GM19043 (cell line): Measurements from ENCODE around the gene RAE1.

ENCODE experiments used
- ATAC-seq: cut with Tn5 transposase; IDR thresholded peaks from one replicate; pipeline ENCODE4 v1.9.1; 2021; ENCODE audit warnings: low read depth; ENCODE audit not compliant: unreplicated experiment

RAE1 gene

DNA sequence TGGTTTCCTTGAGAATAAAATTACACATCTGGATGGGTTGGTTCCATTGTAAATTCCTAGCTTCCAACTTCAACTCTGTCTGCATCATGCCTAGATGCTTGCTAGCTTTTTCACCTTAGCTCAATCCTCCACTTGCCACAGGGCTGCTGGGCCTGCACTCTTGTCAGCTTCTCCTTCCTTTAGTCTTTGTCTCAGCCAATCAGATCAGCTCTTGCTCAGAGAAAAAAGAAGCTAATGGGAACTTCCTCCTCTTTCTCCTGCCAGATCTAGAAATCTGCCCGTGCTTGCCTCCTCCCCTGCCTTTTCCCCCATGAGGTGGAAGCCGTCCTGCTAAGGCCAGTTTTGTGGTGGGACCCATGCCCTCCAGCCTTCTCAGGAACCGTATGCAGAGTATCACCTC, 18.5 kb downstream of the RAE1 start:
- ATAC-seq = no peak

DNA sequence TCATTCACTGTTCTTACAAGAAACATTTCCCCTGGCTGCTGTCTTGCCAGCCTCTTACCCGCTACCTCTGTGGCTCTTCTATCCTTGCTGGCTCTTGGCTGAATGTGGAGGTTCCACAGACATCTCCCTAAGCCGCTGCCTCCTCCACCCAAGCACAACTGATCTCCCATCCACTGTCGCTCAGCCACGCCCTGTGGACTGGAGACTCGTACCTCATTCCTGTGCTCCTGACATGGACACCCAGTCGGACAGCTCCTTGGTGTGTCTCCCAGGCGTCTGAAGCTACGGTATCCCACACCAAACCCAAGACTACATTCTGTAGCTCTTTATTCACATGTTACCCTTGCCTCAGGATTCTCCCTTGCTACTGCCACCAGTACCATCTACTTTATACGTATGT, 19.3 kb downstream of the RAE1 start:
- ATAC-seq = no peak

DNA sequence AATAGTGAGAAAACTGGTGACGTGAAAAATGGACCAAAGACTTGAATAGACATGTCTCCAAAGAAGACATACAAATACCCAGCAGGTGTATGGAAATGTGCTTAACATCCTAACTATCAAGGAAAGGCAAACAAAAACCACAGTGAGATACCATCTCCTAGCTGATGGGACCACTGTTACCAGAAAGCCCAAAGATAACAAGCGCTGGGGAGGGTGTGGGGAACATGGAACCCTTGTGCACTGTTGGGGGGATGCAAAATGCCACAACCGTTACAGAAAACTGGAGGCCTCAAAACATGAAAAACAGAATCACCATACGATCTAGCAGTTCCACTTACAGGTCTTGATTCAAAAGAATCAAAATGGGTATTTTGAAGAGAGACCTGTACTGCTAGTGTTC, 20.3 kb downstream of the RAE1 start:
- ATAC-seq = no peak

DNA sequence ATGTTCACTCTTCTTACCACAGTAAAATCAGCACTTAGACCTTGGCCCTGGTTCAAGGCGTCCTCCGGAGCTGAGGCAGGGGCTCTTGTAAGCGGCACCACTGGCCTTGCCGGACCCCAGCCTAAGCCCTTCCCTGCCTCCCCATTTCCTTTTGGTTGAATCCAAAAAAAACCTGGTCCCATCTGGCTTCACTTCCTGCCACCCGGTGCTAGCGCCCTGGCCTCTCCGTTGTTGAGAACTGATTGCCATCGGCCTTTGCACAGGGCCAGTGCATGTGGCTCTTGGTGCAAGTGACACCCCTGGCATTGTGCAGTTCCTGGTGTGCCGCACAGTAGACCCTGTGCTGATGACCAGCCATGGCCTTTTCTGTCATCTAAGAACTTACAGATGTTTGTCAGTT, 21.1 kb downstream of the RAE1 start:
- no peak for ATAC-seq

DNA sequence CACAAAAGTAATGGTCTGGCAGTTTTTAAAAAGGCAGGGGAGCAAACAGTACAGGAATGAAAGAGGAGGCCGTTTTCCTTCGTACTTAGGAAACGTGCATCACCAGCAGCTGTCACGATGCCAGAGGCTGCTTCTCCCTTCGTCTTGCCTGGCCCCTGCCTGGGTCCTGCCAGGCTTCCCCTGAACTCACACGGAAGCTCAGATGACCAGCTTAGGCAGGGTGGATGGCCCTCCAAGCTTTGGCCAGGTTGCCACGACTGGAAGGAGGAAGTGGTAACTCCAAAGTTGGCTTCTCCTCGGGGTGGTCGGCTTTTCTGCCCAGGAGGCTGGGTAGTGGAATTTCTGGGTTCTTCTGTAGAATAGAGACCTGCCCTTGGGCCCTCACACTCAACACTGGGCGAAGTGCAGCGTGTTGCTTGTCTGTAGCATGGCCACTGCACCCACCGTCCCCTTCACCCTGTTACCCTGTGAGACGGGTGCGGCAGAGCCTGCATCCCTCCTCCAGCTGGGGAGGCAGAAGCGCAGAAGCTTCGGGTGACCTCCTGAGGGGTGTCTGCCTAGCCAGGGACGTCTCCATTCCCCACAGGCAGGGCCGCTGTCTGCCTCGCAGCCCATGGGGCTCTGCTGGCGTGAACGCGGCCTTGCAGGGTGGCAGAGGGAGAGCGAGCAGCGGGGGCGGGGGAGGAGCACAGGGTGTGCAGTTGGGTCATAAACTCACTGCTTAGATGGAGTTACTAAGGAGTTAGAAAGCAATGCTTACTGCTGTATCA, 21.7 kb downstream of the RAE1 start:
- ATAC-seq = no peak

DNA sequence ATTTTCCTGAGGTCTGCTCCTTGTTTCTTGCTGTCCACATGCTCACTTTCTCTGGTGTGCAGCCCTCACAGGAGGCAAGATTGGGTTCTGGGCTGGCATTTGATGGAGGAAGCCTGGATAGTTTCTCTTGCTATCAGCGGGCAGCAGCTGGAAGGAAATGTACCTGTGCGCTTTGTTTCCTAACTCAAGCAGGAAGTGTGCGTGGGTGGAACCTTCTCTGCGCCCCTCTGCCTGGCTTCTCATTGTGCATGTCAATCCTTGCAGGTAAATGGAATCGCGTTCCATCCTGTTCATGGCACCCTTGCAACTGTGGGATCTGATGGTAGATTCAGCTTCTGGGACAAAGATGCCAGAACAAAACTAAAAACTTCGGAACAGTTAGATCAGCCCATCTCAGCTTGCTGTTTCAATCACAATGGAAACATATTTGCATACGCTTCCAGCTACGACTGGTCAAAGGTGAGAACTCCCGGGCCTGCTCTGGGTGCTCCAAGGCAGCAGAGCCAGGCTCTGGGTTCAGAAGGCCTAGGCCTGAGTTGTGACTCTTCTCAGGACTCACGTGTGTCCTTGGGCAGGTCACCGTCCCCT, 23.4 kb downstream of the RAE1 start:
- no peak for ATAC-seq

DNA sequence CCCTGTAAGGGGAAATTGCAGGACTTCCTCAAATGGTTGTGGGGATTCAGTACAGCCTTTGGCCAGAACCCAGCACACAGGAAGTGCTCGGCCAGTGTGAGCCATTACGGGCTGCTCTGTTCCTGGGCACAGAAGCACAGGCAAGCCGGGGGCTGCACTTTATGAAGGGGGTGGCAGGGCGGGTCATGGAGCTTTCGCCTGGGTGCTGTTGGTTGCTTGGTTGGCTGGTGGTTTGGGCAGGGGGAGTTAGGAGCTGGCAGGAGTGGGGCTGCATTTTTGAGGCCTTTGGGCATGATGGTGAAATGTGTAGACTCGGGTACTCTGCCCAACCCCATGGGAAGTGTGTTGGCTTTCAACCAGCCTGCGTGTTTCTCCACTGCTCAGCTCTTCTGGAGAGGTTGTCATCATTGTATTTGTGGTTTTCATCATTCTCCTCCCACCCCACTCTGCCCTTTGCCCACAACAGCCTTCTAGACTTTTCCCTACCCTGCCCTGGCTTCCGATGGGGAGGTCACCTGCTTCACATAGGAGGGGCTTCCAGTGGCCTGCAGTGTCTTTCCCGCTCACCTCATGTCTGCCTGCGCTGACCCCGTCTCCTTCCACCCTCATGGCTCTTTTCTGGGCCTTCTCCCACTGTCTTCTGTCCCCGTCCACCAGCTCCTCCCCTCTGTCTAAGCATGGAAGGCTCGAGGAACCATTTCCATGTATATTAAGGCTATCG, 24.0 kb downstream of the RAE1 start:
- no peak for ATAC-seq

DNA sequence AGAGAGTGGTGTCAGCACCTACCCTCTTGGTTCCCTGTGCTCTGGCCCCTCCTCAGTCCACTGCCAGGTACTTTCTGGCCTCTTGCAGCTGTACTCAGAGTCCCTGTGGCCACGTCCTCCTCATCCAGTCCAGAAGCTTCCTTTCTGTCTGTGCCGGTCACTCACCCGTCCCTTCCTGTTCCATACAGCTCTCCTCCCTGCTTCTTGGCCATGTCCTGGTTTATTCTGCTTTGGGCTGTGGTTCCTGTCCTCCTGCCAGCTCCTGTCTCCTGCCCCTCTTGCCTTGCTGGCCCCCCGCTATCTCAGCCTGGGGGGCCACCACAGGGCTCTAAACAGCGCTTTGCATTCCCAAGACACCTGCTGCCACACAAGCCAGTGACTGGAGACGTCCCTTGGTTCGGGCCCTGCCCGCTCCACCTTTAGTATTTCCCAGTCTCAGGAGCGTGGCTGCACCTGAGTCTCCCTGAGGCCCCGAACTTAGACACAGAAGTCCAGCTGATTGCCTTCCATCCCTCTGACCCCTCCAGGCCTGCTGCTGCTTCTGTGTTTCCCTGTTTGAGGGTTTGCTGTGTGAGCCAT, 24.7 kb downstream of the RAE1 start:
- ATAC-seq = no peak

DNA sequence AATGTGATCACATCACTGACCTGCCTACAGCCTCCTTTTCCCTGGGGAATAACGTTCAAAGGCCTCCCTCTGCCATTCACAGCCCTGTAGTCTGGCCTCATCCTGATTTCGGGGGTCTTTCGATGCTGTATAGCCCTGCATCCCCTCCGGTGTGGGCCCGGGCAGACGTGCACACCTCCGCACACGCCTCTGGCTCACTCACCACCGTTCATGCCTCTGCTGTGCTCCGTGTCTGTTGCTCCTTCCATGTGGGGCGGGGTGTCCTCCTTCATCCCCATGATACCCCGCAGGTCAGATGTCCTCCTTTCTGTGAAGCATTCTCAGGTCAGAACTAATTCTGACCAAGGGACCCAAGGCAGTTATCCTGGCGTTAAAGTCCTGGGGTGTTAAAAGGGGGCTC, 26.3 kb downstream of the RAE1 start:
- ATAC-seq = no peak

DNA sequence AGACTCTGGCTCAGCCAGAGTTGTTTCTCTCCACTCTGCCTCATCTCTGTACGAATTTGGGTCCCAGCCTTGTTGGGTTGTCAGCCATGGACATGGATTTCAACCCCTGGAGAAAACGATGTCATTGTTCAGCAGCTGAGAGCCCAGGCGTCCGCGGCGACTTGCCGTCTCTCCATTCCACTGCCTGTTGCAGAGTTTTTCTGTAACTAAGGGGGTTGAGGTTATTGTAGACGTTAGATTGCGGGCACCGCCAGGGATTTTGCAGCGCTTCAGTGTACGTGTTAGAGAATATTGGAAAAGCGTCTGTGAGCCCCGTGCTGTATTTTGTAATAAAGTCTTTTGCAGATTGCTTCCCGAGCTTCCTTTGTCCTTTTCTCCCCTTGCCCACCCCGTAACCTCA, 27.1 kb downstream of the RAE1 start:
- ATAC-seq = no peak

DNA sequence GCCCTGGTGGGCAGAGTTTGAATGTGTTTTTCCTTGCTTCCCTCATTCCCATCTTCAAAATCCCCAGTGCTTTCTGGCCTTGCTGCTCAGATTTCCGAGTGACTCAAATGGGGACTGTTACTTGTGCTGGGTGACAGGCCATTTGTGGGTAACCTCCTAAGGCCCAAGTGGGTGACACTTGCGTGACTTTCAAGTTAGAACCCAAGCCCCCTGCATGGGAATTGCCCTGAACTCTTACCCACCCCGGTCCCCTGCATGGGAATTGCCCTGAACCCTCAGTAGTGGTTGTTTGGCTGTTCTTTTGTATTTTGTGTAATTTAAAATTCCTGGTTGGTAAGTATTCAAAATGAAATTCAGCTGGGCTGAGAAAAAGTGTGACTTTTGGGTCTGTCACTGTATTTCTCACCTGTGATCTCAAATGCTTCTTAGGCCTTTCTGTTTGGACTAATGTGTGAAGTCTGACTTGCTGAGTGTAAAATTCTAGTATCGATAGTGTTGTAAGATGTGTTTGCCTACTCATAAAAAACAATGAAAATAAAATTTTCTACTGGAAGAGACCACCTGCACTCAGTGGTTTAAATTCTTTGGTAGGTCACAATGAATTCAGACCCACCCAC, 27.7 kb downstream of the RAE1 start:
- ATAC-seq = no peak

DNA sequence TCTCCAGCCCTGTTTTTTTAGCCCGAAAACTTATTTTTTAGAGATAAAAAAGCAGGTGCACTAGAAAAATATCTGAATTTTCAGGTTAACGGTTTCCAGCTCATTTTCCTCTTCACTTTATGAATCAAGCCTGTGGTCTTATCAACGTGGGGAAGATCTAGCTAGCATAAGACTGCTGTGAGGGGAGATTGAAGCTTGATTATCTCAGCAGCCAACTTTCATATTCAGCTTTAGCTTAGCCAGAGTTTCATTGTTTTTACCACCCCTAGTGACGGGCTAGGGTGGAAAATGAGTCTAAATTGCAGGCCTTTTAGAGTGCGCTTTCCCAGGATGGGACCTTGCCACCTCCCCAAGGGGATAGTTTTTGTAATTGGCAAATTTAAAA, 28.2 kb downstream of the RAE1 start:
- ATAC-seq = no peak

DNA sequence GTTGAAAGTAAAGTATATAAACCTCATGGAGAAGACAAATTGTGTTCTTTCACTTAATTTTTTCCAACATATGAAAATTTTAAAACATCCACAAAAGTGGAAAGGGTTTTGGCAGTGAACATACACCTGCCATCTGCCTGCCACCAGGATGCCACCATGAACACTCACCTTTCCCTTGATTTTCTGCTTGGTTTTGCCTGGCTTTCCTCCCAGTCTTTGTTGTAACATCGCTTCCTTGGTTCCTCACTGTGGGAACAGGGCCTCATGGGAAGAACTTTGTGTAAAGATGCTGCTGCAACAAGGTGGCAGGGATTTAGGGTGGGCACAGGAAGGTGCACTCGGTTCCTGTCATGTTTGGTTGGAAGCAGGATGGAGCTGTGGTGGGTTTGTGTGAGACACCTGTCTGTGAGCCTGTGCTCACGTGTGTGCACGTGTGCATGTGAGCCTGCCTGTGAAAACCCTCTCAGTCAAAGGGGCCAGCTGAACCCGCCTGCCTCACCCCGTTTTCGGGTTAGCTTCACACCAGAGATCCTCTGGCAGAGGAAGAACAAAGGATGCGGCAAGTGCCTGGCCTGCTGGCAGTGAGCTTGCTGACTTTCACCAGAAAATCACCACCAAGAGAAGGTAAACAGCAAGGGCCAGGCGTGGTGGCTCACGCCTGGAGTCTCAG, 29.2 kb downstream of the RAE1 start:
- no peak for ATAC-seq

DNA sequence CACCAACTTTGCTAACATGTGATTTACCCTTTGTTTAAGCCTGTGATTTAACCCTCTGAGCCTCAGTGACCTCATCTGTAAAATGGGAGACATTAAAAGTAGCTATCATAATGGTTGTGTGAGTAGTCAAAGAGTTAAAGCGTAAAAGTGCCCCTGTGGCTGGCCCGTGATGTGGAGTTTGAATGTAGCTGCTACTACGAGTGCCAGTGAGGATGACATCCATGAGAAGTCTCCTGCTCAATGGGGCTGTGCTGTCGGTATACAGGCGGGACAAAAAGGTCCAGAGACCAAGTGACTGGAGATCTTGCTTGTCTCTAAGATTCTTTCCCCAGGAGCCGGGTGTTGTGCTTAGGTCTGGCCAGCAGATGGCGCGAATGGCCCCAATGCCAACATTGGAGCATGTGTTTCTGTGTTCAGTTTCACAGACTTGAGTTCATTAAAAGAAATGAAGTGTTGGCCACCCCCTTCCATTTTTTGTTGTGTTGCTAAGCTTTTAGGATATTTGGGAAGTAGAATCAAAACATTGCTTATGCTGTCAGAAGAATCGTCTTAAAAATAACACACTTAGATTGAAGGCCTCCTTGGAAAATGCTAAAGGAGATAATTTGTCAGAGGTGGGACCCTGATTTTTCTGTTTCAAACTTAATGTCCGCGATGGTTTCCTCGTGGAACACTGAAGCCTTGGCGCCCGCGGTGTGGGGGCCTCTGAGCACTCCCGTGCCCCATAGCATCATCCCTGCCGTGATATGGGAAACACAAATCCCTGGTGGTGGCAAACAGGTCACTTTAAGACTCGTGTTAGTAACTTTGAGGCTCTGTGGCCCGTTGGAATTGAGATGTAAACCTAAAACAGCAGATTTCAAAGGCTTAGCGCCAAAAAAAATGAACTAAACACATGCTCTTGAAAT, 30.8 kb downstream of the RAE1 start:
- no peak for ATAC-seq

DNA sequence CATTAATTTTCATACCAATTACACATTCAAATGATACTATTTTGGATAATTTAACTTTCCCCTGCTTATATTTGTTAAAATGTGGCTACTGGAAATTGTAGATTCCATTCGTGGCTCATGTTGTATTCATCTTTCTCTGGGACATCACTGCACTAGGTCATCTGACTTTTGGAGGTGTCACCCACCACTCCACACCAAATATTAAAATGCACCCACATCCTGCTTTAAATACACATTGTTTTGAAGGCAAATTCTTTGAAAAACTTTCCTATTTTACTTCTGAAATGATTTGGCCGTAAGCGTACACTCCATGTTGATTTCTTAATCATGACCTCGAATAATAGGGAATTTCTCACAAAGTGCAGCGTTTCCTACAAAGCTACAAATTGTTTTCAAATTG, 31.5 kb downstream of the RAE1 start:
- no peak for ATAC-seq

DNA sequence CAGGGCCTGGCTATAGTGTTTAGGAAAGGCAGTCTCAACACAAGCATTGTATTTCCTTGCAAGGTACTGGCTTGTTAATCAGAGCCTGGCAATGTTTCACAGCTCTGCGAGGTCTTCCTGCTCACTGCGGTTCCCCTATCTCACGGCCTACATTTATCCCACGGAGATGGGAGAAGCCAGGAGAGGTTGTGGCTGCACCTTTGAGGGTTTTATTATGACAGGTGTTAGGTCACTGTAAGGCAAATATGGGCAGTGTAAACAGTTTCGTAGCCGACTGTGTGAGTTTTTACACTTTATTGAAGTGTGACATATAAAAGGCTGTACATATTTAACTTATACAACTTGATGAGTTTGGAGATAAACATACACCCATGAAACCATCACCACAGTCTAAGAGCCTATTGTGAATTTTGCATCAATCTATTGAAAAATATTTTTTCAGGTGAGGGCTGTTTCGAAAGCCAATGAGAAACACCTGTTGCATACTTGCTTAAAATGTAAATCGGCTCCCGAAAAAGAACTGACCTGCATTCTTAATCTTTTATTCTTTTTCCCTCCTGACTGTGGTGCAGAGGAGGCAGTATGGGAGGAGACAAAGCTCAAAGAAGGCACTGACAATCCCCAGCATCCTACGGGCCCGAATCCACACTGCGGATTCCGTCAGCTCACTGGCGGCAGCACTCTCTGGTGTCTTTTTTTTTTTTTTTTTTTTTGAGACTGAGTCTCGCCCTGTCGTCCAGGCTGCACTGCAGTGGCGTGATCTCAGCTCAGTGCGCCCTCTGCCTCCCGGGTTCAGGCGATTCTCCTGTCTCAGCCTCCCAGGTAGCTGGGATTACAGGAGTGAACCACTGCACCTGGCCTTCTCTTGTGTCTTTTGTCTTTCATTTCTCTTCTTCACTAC, 32.6 kb downstream of the RAE1 start:
- no peak for ATAC-seq

DNA sequence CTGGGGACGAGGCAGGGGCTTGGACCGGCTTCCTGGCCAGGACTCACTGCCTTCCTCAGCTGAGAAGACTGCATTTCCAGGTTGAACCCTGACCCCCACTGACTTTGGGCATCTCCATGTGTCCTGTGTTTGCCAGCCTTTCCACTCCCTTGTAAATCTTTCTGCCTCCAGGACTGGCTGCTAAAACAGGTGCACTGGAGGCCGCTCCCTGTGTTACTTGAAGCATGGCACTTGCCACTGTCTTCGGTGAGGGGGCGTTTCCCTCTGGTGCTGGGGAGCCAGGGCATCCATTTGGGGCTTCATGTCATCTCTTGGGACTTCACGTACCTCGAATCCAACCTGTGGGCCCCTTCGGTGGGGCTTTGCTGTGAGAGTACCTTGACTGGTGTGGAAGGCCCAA, 33.4 kb downstream of the RAE1 start:
- no peak for ATAC-seq

DNA sequence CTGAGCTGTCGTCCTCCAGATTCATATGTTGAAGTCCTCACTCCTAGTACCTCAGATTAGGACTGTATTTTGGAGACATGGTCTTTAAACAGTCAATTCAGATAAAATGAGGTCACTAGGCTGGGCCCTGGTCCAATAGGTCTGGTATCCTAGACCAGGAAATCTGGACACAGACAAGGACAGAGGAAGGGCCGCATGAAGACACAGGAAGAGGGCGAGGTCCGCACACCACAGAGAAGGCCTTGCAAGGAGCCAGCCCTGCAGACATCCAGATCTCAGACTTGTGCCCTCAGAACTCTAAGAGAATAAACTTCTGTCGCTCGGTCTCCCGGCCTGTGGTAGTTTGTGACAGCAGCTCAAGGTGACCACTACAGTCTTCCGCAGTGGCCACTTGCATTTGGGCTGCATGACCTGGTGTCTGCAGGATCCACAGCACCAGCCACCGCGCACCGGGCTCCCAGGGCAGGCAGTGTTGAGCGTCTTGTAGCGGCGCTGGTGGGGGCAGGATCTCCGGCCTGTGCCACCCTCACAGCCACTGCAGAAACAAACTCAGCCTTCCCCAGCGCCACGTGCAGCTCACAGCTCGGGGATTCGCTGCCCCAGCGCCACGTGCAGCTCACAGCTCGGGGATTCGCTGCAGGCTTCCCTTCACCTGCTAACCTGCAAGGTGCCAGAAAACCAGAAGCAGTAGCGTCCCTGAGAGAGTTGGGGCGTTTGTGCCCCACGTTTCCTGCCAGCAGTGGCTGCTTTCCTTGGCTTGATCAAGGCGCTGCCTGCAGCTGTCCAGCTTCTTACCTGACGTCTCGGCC, 34.1 kb downstream of the RAE1 start:
- ATAC-seq = no peak
